ENCODE results near the gene LBP.

- TF ChIP-seq CTCF (conservative IDR thresholded peaks at IDR 0.05 in 1 of 2, IDR thresholded peaks at IDR 0.05 in 1 of 2; ENCODE audit: low read depth in 1 of 2, low read length in 2 of 2), result no peak
- TF ChIP-seq EZH2 (IDR thresholded peaks at IDR 0.05; ENCODE audit: low read length, missing control alignments), result no peak
These were observed 37.8 kb upstream of the LBP start for GRCh38 chr20:38308447-38308846.

Data from fibroblast of lung (primary cell).